T-helper 1 cell treated with Interleukin-12 subunit alpha and Interleukin-12 subunit beta and Interleukin-4 antibody, amounts not matched to agents 30 μg/mL and 1 μg/mL, for 36 hours (primary cell): Measurements from ENCODE around the gene STT3B.
A peak's percentile ranks its signal among the peaks of the same experiment; 100 is the strongest.

Experiments
- H3K27ac Mint-ChIP-seq: one replicate; pipeline ENCODE4 v1.8.0; 2021; ENCODE audit warnings: mild to moderate bottlenecking, mixed read lengths
- H3K27me3 Mint-ChIP-seq: one replicate; pipeline ENCODE4 v1.8.0; 2021; ENCODE audit warnings: low read depth, mixed read lengths
- H3K36me3 Mint-ChIP-seq: one replicate; pipeline ENCODE4 v1.8.0; 2021; ENCODE audit warnings: low read depth, mixed read lengths
- H3K4me1 Mint-ChIP-seq: one replicate; pipeline ENCODE4 v1.8.0; 2021; ENCODE audit warnings: low read depth, mixed read lengths
- H3K4me3 Mint-ChIP-seq: one replicate; pipeline ENCODE4 v1.8.0; 2021; ENCODE audit warnings: mild to moderate bottlenecking, moderate library complexity, mixed read lengths
- H3K9me3 Mint-ChIP-seq: one replicate; pipeline ENCODE4 v1.8.0; 2021; ENCODE audit warnings: mixed read lengths

STT3B gene

DNA sequence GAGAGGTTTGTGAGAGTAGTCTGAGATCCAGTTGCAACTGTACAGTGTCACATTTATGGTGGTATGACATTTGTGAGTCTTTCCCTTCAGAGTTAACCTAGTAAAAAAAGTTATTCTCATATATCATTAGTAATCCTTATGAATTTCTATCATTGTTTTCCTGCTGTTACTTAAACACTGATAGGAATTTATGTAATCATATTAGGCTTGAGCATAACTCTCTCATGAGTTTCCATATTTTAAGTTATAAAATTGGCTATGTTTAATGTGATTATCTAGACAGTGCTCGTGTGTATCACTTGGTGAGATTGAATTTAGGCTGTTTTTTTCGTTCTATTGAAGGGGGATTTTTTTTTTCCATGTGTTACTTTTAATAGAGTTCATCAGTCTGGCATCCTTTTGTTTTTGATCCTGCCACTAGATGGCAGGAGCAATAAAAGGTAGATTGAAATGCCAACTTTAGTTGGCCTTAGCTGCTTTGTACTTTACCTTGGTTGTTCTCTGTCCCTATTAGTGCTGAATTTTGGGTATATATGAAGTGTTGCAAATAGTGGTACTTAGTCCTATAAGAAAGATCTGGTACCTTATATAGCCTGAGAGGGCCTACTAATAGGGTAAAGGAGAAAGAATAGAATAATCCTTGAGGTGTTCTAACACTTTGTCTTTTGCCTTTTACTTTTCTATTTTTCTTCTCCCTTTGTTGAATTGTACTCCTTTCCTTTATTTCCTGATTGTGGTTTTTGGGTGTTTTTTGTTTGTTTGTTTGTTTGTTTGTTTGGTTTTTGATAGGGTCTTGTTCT, 17.9 kb downstream of the STT3B start:
- Mint-ChIP-seq H3K36me3 (peaks cover 17% of the 10 kb centered on the region), H3K9me3 (peaks cover 3% of the 10 kb centered on the region)

GRCh38 chr3:31551646-31552045, 18.9 kb downstream of the STT3B start:
- Mint-ChIP-seq H3K27ac (no peak overlapping the region), H3K4me1 (peaks cover 61% of the 10 kb centered on the region), H3K36me3 (peaks cover 15% of the 10 kb centered on the region), H3K4me3 (no peak overlapping the region), H3K27me3 (no peaks in the 10 kb centered on the region), H3K9me3 (peaks cover 3% of the 10 kb centered on the region)

More for the DNA sequence above, 17.9 kb downstream of the STT3B start:
- no peak overlapping the region for H3K4me3 Mint-ChIP-seq
- H3K4me1 Mint-ChIP-seq: peaks cover 62% of the 10 kb centered on the region
- no peak overlapping the region for H3K27ac Mint-ChIP-seq
- H3K27me3 Mint-ChIP-seq: no peaks in the 10 kb centered on the region

- Mint-ChIP-seq H3K9me3 (peaks cover 8% of the 10 kb centered on the region), H3K4me1 (peaks cover 63% of the 10 kb centered on the region), H3K27me3 (no peaks in the 10 kb centered on the region), H3K27ac (no peak overlapping the region), H3K4me3 (no peak overlapping the region), H3K36me3 (peaks cover 16% of the 10 kb centered on the region)
Observed at GRCh38 chr3:31552103-31552502, 19.4 kb downstream of the STT3B start.

GRCh38 chr3:31553258-31553657, 20.5 kb downstream of the STT3B start:
- Mint-ChIP-seq H3K36me3 (peaks cover 21% of the 10 kb centered on the region), H3K27me3 (no peaks in the 10 kb centered on the region), H3K4me3 (no peak overlapping the region), H3K27ac (no peak overlapping the region), H3K9me3 (peaks cover 16% of the 10 kb centered on the region), H3K4me1 (peaks cover 59% of the 10 kb centered on the region)

GRCh38 chr3:31555204-31555603, 22.5 kb downstream of the STT3B start:
- peaks cover 33% of the 10 kb centered on the region for H3K9me3 Mint-ChIP-seq
- H3K36me3 Mint-ChIP-seq: peaks cover 34% of the 10 kb centered on the region
- H3K27ac Mint-ChIP-seq: no peak overlapping the region
- peaks cover 70% of the 10 kb centered on the region for H3K4me1 Mint-ChIP-seq
- no peak overlapping the region for H3K4me3 Mint-ChIP-seq
- H3K27me3 Mint-ChIP-seq: no peaks in the 10 kb centered on the region

- H3K36me3 Mint-ChIP-seq: peaks cover 39% of the 10 kb centered on the region
- no peaks in the 10 kb centered on the region for H3K27me3 Mint-ChIP-seq
- H3K27ac Mint-ChIP-seq: peak overlapping the region; percentile 67
- peaks cover 69% of the 10 kb centered on the region for H3K4me1 Mint-ChIP-seq
- peaks cover 40% of the 10 kb centered on the region for H3K9me3 Mint-ChIP-seq
- peak overlapping the region; percentile 47 for H3K4me3 Mint-ChIP-seq
Observed at GRCh38 chr3:31559872-31560534, 27.3 kb downstream of the STT3B start.

DNA sequence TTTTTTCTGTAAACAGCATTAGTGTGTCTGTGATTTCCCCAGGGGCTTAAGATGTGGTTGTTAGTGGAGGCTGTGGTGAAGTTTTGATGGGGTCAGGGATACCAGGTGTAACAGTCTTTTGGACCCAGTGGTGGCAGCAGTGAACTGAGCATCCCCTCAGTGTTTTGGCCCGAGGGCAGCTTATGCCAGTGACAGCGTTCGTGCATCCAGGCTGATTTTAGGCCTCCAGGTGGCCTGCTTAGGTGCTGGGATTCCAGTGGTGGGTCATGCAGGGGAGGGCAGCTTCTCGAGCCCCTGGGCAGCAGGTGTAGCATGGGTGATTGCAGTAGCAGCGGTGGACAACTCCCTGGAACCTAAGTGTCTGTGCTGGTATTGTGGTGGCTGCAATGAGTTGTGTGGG, 29.2 kb downstream of the STT3B start:
- peaks cover 68% of the 10 kb centered on the region for H3K4me1 Mint-ChIP-seq
- H3K9me3 Mint-ChIP-seq: peaks cover 37% of the 10 kb centered on the region
- H3K4me3 Mint-ChIP-seq: peak overlapping the region; percentile 2
- H3K27me3 Mint-ChIP-seq: no peaks in the 10 kb centered on the region
- no peak overlapping the region for H3K27ac Mint-ChIP-seq
- H3K36me3 Mint-ChIP-seq: peaks cover 32% of the 10 kb centered on the region

DNA sequence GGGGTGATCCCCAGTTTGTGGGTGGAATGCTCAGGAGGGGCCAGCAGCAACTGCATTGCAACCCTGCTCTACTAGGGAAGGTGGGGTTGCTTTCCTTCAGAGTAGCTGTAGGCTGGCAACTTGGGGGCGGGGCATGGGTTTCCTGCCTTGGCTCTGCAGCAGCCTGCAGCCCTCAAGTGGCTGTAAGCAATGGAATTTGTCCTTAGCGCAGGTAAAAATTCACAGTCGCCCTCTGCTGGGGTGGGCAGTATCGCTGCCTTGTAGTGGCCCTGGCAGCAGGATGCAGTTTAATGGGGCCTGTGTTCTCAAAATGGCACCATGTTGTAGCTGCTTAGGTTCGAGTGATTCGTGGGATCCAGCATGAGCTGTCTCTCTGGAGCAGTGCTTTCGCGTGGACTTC, 29.8 kb downstream of the STT3B start:
- H3K27ac Mint-ChIP-seq: no peak overlapping the region
- H3K4me1 Mint-ChIP-seq: peaks cover 66% of the 10 kb centered on the region
- peaks cover 32% of the 10 kb centered on the region for H3K36me3 Mint-ChIP-seq
- H3K9me3 Mint-ChIP-seq: peaks cover 32% of the 10 kb centered on the region
- no peaks in the 10 kb centered on the region for H3K27me3 Mint-ChIP-seq
- peak overlapping the region; percentile 9 for H3K4me3 Mint-ChIP-seq

DNA sequence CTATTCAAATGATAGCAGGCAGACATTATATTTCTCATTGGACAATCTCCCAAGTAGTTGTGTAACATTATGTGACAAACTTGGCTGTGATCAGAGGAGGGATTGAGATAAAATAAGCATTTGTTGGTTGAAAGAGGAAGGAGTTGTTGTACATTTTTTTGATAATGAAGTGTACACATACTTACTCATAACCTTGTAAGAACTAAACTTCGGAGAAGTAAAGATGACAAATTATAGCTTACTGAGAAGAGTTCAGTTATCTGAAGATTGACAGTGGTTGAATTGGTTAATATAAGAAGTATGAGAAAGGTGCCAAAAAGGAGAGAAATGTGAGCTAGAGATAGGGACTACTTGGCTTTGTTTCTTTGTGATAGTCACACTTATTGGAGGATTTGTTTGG, 32.6 kb downstream of the STT3B start:
- Mint-ChIP-seq H3K9me3 (peaks cover 9% of the 10 kb centered on the region), H3K27ac (peak overlapping the region; percentile 17), H3K4me3 (no peak overlapping the region), H3K27me3 (no peaks in the 10 kb centered on the region), H3K36me3 (peaks cover 12% of the 10 kb centered on the region), H3K4me1 (peaks cover 55% of the 10 kb centered on the region)

DNA sequence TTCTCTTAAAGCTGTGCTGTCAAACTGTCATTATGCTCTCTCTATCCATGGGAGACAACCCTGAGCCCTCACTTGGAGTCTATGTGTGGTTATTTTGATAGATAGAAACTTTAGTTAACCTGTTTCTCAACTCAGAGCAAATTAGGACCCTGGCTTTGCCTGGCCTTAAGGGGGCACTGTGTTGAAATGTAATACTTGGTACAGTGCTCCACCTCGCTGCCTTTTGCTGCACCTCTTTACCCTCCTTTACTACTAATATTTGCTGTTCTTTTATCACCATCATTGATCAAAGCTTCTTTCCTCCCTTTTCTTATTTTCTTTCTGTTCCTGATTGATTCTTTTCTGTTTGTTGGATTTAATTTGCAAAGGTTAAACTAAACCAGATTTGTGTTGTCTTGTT, 34.3 kb downstream of the STT3B start:
- Mint-ChIP-seq H3K27me3 (no peaks in the 10 kb centered on the region), H3K9me3 (no peaks in the 10 kb centered on the region), H3K4me3 (no peak overlapping the region), H3K4me1 (peaks cover 55% of the 10 kb centered on the region), H3K27ac (no peak overlapping the region), H3K36me3 (peaks cover 9% of the 10 kb centered on the region)

DNA sequence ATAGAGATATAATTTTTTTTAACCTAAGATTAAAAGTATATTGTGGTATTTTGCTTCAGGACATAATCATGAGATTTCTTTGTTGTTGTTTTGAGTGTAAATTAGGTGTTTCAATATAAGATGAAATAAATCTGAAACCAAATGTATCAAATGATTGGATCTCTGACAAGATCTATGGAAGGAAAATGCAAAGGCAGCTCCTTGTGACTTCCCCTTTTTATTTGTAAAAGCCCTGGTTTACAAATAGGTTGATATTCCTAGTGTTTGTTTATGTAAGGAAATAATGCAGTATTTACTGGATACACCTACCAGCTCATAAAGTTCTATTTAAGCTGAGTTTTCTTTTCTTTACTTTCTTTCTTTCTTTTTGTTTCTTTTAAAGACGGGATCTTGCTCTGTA, 35.9 kb downstream of the STT3B start:
- H3K36me3 Mint-ChIP-seq: peaks cover 3% of the 10 kb centered on the region
- peaks cover 44% of the 10 kb centered on the region for H3K4me1 Mint-ChIP-seq
- H3K27me3 Mint-ChIP-seq: no peaks in the 10 kb centered on the region
- no peaks in the 10 kb centered on the region for H3K9me3 Mint-ChIP-seq
- no peak overlapping the region for H3K4me3 Mint-ChIP-seq
- H3K27ac Mint-ChIP-seq: no peak overlapping the region

GRCh38 chr3:31571325-31571724, 38.6 kb downstream of the STT3B start:
- Mint-ChIP-seq H3K4me3 (no peak overlapping the region), H3K27ac (no peak overlapping the region), H3K9me3 (no peaks in the 10 kb centered on the region), H3K27me3 (no peaks in the 10 kb centered on the region), H3K36me3 (peaks cover 3% of the 10 kb centered on the region), H3K4me1 (peaks cover 46% of the 10 kb centered on the region)

GRCh38 chr3:31572236-31573004, 39.7 kb downstream of the STT3B start:
- Mint-ChIP-seq H3K4me1 (peaks cover 40% of the 10 kb centered on the region), H3K36me3 (peaks cover 6% of the 10 kb centered on the region), H3K27me3 (no peaks in the 10 kb centered on the region), H3K4me3 (no peak overlapping the region), H3K9me3 (no peaks in the 10 kb centered on the region), H3K27ac (no peak overlapping the region)

DNA sequence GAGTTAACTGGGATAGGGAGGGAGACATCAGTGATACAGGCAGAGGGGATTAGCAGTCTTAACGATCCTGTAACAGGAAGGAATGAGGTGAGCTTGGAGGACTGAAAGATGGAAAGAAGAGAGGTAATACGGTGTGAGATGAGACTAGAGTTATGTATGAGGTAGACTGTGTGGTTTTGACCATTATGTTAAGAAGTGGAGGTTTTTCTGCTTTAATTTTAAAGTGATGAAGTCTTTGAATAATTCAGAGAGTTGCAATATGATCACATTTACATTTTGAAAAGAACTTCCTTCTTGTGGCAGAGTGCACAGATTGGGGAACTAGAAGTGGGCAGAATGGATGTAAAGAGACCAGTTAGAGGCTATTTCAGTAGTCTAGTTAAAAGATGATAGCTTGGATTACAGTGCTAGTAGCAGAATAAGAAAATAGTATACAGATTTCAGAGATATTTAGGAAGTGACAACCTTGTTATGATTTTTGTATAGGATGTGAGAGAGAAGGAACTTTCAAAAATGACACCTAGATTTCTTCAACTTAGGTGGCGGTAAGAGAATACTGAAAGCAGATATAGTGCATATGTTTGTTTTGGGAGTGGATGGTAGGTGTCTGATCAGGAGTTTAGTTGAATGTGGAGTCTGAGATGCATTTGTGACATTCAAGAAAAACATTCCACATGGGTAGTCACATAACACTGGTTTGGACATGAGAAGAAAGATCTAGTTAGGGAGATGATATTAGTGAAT, 40.5 kb downstream of the STT3B start:
- no peaks in the 10 kb centered on the region for H3K9me3 Mint-ChIP-seq
- no peak overlapping the region for H3K27ac Mint-ChIP-seq
- no peak overlapping the region for H3K4me3 Mint-ChIP-seq
- no peaks in the 10 kb centered on the region for H3K27me3 Mint-ChIP-seq
- peaks cover 11% of the 10 kb centered on the region for H3K36me3 Mint-ChIP-seq
- peaks cover 42% of the 10 kb centered on the region for H3K4me1 Mint-ChIP-seq
